Measurements from ENCODE around the gene KLC3.

The KLC3 gene

DNA sequence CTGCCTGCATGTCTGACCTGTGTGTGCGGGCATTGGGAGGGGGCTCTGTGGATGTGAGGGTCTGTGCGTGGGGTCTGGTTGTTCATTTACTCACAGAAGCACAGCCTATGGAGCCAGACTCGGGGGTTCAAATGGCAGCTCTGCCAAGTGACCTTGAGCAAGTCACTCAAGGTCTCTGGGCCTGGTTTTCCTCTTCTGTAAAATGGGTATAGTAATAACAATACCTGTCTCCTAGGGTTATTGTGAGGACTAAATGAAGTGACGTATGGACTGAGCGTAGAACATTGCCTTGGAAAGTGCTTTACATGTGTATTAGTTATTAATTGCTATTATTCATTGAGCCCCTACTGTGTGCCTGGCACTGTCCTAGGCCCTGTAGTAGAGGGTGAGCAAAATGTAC is 42.3 kb upstream of the KLC3 start:
- TF ChIP-seq, protein P1, sequence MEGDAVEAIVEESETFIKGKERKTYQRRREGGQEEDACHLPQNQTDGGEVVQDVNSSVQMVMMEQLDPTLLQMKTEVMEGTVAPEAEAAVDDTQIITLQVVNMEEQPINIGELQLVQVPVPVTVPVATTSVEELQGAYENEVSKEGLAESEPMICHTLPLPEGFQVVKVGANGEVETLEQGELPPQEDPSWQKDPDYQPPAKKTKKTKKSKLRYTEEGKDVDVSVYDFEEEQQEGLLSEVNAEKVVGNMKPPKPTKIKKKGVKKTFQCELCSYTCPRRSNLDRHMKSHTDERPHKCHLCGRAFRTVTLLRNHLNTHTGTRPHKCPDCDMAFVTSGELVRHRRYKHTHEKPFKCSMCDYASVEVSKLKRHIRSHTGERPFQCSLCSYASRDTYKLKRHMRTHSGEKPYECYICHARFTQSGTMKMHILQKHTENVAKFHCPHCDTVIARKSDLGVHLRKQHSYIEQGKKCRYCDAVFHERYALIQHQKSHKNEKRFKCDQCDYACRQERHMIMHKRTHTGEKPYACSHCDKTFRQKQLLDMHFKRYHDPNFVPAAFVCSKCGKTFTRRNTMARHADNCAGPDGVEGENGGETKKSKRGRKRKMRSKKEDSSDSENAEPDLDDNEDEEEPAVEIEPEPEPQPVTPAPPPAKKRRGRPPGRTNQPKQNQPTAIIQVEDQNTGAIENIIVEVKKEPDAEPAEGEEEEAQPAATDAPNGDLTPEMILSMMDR (IDR thresholded peaks at IDR 0.05; ENCODE audit: extremely low read depth, missing control alignments): no peak
- no peak for DNase-seq (ENCODE audit: low spot score)

DNA sequence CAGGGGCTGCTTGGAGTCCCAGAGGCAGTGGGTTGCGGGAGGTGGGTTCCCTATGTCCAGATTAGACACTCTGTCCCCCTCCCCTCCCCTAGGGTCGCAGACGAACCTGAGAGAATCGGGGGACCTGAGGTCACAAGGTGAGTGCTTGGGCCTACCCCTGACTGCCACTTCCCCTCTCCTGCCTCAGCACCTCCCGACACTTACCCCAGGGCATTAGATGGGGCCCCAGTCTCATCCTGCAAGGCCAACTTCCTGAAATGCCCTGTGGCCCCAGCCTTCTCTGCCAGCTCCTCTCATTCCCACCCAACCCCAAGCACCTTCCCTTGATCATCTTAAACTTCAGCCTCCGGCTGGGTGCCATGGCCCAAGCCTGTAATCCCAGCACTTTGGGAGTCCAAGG is 40.8 kb upstream of the KLC3 start:
- TF ChIP-seq, protein P1 (IDR thresholded peaks at IDR 0.05; ENCODE audit: extremely low read depth, missing control alignments): no peak
- DNase-seq (ENCODE audit: low spot score): no peak

DNA sequence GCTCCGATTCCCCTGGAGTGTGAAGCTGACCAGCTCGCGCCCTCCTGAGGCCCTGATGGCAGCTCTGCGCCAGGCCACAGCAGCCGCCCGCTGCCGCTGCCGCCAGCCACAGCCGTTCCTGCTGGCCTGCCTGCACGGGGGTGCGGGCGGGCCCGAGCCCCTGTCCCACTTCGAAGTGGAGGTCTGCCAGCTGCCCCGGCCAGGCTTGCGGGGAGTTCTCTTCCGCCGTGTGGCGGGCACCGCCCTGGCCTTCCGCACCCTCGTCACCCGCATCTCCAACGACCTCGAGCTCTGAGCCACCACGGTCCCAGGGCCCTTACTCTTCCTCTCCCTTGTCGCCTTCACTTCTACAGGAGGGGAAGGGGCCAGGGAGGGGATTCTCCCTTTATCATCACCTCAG is 38.1 kb upstream of the KLC3 start:
- TF ChIP-seq, protein P1 (IDR thresholded peaks at IDR 0.05; ENCODE audit: extremely low read depth, missing control alignments): no peak
- no peak for DNase-seq (ENCODE audit: low spot score)

DNA sequence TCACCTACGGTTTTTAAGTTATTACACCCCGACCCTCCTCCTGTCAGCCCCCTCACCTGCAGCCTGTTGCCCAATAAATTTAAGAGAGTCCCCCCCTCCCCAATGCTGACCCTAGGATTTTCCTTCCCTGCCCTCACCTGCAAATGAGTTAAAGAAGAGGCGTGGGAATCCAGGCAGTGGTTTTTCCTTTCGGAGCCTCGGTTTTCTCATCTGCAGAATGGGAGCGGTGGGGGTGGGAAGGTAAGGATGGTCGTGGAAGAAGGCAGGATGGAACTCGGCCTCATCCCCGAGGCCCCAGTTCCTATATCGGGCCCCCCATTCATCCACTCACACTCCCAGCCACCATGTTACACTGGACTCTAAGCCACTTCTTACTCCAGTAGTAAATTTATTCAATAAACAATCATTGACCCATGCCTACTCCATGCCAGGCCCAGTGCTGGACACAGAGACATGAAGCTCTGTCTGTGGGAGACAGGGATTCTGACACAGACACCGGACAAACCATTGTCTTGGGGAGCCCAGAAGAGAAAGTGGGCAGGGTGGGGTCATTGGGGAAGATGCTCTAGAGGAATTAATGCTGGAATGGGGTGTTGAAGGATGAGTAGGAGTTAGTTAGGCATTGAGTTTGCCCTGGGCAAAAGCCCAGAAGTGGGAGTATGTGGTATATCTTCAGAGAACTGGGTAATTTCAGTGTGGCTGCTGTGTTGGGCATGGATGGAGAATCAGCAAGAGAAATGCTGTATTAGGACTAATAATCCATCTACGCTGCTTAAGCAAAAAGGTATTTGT is 37.1 kb upstream of the KLC3 start:
- TF ChIP-seq, protein P1 (IDR thresholded peaks at IDR 0.05; ENCODE audit: extremely low read depth, missing control alignments): no peak
- no peak for DNase-seq (ENCODE audit: low spot score)

DNA sequence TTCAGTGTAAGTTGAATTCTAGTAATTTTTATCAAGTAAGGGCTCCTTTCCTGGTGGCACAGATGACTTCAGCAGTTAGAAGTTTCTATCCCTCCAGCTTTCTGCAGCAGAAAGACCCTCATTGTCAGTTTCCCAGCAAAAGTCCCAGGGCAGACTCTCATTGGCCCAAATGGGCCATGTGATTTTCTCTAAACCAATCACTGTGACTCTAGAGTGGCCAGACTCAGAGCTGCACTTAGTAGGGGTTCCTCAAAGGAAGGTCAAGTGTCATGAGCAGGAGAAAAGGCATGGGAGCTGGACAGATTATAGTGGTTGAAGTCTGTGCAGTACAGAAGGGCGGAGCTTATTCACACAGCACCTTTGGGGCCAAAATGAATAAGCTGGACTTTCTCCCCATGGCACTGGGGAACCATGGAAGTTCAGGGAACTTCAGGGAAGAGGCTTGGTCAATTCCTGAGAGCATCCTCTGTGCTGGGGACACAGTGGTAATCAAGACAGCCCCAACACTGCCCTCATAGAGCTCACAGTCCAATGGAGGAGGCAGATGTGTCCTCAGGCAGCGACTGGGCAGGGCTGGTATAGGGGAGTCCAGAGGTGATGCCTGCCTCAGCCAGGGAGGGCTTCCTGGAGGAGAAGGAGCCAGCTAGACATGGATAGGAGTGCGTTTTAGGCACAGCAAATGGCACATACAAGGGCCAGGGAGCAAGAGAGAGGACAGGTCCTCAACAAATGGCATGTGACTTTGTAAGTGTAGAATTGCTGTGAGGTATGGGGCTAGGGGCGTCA is 36.2 kb upstream of the KLC3 start:
- TF ChIP-seq, protein P1 (IDR thresholded peaks at IDR 0.05; ENCODE audit: extremely low read depth, missing control alignments): no peak

DNA sequence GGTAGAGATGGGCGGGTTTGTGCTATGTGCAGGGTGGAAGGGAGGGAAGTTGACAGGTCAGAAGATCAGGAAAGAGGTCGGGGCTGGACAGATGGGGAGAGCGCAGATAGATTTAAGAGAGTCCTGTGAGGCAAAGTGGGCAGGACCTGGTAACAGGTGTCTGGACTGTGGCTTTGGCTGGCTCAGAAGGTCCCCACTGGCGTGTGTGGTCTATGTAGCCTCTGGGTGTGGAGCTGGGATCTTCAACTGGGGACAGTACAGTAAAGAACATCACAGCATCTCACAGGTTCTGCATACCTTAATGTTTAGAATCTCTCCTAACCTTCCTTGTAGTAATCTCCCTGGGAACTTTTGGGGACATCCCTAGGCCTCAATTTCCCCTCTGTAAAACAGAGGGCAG is 35.5 kb upstream of the KLC3 start:
- TF ChIP-seq, protein P1 (IDR thresholded peaks at IDR 0.05; ENCODE audit: extremely low read depth, missing control alignments): no peak
- DNase-seq (ENCODE audit: low spot score): no peak

More for the DNA sequence above, 36.2 kb upstream of the KLC3 start:
- no peak for DNase-seq (ENCODE audit: low spot score)

DNA sequence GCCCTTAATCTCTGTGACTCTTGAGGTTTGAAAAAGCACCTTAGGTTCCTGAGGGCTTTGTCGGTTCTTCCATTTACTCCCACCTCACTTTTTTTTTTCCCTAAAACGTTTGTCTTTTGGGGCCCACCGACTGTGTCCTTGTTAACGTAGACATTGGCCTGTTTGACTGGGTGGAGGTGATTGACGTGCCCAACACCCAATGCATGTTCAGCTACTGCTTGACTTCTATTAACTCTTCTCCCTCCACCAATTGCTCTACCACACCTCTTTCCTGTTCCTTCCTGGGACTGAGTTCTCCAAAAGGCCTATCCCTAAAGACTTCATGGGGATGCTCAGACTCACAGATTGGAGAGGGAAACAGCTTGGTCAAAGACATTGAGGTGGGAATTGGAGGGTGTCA is 35.1 kb upstream of the KLC3 start:
- DNase-seq (ENCODE audit: low spot score): no peak
- TF ChIP-seq, protein P1 (IDR thresholded peaks at IDR 0.05; ENCODE audit: extremely low read depth, missing control alignments): no peak

All from GM20000 (cell line).